IPS-NIHi7 (cell line): ENCODE results near the gene EIF3J.
"Not testable (repeated sequence)": the region's sequence is repeated elsewhere in the genome, so short reads cannot be mapped to it uniquely, and the experiment has no call there.

ENCODE experiments used
- DNase-seq: peaks from one replicate; pipeline ENCODE4 v3.0.0; 2012; ENCODE audit warnings: mixed read lengths; ENCODE audit errors: extremely low spot score

The EIF3J gene

DNA sequence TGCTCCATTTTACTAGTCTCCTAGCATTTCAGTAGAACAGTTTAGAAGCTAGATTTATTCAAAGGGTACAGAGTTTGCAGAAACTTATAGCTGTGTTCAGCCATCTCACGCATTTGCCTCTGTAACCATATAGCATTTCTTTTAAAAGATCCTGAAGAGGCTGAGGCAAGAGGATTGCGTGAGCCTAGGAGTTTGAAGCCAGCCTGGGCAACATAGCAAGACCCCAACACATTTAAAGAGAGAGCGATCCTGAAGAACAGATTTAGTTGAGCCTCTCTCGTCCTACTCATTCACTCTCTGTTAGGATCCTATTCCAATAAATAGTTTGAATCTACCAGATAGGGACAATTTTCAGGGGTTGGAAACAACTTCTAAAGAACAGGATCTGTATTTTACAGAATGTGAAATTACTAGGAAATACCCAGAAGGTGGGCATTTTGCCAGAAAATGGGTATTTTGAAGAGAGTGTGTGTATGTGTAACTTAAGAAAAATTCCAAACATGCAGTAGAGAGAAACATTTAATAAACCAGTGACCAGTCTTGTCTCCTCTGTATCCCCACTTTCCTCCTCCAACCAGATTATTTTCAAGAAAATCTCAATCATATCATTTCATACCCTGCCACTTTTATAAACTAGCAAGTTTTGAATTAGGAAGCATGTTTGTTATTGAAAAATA, 4.5 kb downstream of the EIF3J start:
- DNase-seq = no peak

DNA sequence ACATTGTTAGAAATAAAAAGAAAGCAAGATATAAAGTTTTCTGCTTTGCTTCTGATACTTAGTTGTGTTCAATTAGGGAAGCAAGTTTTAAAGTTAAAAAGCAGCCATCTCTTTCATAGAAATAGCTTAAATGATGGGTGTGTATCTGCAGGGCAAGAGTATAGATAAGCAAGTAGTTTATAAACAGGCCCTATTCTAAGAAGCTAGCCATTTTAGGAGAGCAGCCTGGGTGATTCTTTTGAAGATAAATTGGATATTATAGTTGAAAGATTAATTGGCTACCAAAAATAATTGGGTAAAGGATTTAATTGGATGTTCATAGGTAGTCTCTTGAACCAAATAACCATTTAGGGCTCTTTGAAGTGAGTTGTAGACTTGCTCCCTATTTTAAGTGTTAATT, 5.6 kb downstream of the EIF3J start:
- no peak for DNase-seq

DNA sequence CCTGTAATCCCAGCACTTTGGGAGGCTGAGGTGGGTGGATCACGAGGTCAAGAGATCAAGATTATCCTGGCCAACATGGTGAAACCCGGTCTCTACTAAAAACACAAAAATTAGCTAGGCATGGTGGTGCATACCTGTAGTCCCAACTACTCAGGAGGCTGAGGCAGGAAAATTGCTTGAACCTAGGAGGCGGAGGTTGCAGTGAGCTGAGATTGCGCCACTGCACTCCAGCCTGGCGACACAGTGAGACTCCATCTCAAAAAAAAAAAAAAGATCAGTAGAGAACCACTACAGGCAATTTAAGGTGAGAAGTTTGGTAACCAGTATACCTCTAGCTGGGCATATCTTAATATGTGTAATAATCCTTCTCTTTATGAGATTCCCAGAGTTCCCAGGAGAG, 7.8 kb downstream of the EIF3J start:
- DNase-seq = not testable (repeated sequence)

DNA sequence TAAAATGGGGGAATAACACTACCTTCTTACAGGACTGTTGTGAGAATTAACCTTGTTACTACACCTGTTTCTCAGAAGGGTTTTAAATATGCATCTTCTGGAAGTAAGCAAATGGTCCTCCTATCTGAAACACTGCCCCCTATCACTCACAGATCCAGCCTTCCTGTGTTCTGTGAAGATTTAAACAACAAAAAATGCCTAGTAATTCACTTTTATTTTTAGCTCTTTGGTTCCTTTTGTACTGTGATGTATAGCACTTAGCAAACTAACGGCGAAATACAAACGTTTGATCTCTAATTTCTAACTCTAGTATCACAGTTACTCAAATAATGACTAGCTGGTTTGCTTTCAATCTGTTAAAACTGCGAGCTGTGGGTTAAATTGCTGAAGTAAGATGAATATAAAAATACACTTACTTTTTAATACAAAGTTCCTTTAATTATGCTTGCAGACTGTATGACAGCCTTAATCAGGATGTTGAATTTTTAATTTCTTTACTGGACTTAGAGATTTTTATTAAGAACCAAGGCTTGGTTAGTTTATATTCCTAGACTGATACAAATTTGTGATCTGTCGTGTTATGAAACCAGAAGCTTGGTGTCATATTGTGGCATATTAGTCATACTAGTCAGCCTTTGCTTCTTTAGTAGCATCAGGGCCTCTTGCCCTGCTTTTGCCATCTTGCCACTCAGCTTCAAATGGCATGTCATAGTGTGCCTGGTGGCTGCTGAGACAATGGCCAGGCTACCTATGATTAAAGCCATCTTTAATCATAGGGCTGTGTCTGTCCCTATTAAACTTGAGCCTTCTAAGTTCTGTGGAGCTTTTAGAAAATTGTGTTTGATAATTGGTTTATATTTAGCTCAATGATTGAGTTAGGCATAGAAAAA, 9.2 kb downstream of the EIF3J start:
- peak; percentile 18 for DNase-seq

DNA sequence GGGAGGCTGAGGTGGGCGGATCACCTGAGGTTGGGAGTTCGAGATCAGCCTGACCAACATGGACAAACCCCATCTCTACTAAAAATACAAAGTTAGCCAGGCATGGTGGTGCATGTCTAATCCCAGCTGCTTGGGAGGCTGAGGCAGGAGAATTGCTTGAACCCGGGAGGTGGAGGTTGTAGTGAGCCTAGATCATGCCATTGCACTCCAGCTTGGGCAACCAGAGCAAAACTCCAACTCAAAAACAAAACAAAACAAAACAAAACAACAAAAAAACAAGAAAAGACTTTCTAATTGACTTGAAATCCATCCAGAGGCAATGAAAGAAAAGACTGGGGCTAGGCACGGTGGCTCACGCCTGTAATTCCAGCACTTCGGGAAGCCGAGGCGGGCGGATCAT, 12.2 kb downstream of the EIF3J start:
- DNase-seq = not testable (repeated sequence)

DNA sequence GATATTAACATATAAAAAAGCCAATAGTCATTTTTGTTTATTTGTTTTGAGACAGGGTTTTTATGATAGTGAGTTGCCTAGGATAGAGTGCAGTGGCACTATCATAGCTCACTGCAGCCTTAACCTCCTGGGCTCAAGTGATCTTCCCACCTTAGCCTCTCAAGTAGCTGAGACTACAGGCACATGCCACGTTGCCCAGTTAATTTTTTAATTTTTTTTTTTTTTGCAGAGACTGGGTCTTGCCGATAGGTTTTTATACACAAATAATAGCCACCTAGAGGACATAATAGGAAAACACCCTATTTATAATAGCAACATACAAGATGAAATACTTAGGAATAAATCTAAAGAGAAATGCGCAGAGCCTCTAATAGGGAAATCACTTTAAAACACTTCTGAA, 13.3 kb downstream of the EIF3J start:
- DNase-seq = no peak

DNA sequence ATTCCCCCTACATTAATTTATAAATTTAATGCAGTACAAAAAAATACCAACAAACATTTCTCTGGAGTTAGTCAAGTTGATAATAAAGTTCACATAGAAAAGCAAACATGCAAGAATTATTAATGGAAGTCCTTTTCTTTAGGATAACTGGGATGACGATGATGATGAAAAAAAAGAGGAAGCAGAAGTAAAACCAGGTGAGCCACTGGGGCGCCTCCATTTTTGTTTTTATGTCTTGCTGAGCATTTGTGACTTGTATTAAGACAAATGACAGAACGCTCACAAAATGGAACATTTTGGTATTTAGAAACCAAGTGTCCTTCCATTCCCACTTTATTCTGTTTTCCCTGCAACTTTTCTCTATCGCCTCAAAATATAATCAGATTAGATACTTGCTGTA, 13.8 kb downstream of the EIF3J start:
- DNase-seq = no peak

DNA sequence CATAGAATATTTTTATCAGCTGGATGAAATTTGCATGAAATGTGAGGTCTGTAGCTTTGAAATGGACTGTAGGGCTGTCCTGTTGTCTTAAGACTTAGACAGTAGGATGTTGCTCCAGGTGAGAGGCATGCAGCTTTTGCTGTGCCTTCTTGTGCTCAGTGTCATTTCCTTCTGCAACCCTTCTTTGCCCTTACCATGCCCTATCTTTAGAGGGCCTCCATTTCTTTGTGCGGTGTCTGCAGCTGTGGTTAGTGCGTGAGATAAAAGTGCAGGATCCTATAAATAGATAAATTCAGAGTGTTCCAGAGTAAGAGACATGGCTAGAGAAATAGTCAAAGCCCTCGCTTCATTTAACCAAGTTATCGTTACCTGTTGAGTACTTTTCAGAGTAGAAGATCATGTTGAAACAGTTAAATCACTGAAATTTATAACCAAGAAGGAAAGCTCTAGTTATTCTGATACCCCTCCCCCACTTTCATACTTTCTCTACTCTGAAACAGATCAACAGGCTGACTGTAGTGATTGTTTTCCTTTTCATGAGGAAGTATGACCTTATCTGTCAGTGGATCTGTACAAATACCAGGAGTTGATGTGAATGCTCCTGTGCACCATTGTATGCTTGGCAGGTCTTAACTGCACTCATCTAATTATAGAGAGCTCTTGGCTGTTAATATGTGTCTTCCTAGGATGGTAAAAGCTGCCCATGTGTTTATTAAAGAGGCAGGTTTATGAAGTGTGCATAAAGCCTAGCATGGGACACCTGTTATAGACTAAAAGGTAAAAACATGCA, 18.2 kb downstream of the EIF3J start:
- no peak for DNase-seq

DNA sequence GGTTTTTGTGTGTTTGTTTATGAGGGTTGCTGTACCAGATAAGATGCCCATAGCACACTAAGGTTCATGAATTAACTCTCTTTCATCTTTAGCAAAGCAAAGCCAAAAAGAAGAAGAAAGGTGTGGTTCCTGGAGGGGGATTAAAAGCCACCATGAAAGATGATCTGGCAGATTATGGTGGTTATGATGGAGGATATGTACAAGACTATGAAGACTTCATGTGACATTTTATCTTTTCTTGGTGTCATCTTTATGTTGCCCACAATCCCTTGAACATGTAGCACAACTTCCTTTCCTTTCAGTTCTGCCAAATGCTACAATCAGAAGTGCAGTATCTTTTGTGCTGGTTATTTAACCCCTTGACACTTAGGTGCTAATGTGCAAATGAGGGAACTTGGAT, 24.0 kb downstream of the EIF3J start:
- not testable (repeated sequence) for DNase-seq

DNA sequence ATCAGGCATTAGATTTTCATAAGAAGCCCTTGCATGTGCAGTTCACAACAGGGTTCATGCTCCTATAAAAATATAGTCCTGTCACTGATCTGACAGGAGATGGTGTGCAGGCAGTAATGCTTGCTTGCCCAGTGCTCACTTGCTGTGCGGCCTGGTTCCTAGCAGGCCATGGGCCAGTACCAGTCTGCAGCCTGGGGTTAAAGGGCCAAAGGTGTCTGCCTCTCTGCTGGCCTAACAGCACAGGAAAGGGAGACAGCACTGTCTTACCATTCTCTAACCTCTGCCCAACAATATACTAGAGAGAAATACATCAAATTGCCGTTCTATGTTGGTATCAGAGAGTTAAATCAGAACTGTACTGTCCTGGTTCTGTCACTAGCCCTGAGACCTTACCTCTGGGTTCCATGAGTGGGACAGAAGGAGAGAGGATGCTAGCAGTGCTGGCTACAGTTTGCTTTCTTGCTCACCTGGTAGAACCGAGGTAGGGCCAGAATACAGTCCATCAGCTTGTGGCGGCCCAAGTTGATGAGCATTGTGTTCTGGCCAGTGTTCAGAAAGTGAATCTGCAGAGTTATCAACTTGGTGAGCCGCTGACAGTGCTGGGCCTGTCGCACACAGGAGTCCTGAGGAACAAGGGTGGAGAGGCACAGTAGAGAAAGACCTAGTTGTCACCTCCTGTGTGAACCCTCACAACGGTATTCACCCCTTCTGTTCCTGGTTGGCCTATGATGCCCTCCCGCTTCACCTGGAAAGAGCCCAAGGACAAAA, 28.6 kb downstream of the EIF3J start:
- DNase-seq = no peak

DNA sequence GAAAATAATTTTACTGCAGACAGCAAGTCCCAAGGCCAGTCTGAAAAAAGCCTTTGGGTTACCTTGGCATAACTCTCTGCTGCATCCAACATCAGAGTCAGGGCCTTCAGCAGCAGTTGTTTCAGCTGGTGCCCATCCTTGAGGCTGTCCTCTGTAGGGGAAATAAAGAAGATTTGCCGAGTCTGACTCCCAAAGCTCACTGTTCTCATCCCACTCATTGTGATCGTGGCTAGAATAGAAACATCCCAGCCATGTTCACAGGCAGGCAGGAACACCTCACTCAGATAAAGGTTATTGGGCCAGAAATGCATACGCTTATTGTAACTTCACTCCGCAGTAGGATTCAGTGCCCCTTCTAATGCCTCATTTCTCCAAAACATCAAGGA, 29.2 kb downstream of the EIF3J start:
- no peak for DNase-seq

DNA sequence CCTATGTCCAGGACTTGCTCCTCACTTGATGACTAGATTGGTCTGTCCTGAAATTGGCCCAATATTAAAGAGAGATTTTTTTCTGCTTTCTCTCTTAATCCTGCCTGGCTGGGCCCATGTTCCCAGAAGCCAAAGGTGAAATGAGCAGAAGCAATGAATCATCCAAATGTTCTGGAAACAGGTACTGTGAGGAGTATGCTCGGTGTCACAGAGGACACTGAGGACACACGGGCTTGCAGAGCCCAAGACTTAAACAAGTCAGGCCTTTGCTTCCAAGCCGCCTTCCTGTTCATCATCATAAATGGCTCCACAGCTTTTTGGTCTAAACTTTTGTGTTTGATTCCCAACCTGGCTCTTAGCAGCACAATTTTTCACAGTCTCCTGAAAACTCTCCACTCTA, 31.4 kb downstream of the EIF3J start:
- no peak for DNase-seq

DNA sequence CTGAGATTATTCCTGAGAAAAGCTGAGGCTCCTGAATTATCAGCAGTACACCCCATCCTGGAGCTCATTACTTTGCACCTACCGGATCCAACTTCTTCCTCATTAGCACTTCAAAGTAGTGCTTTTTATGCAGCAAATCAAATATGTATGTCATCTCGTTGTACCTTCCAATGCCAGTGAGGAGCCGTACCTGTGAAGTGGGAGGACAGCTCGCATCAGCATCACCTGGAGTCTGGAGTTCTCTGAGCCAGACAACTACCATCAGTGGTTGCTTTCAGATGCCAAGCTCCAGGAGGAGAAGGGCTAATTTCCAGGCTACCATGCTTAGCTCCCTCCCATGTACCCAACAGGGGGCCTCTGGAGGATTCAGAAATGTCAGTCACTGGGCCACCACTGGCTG, 32.4 kb downstream of the EIF3J start:
- DNase-seq = no peak

DNA sequence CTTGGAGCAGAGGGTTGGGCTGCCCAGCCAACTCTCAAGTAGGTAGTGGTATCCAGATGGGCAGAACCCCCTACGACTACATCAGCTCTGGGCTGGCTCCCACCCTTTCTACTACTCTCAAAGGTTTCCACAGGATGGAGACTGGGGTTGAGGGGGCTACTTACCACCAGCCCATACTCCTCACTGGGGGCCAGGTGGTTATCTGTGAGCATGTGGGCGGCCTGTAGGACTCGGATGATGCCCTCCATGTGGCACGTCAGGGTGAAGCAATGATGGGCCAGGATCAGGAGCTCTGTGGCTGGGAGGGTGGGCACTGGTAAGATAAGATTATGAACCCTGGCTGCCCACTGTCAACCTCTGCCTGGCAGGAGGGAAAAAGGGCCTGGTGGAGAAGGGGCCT, 33.4 kb downstream of the EIF3J start:
- DNase-seq = no peak

DNA sequence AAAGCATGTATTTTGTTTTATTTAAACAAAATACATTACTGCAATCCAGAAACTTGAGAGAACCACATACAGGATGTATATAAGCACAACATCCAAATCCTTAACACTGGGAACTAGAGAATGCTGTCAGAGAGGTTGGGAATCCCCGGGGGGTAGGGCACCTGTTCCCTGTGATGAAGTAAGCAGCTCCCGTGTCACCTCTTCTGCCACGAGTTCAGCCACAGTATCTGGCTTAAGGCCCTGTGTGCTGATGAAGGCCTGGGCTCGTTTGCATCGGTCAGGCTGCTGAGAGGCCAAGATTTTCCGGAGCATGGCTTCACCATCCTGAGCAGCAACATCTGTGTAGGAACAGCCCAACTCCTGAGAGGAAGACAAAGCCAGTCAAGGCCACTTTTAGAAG, 36.4 kb downstream of the EIF3J start:
- DNase-seq = no peak

DNA sequence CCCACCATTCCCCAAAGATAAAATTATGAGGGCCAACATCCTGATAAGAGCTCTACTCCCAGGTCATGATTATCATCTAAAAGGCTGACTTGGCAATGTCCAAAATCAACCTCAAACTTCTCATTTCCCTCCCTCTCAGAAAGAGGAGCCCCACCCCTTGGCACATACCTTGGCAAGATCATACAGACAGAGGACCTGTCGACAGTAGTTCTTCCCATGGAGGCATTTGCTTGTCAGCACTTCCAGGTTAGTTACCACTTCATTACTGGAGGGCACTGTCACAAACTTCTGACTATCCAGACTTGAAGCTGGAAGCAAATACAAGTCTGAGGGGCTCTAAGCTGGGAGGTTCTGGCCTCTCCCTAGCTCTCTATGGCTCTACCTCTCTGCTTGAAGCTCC, 37.8 kb downstream of the EIF3J start:
- DNase-seq = no peak

DNA sequence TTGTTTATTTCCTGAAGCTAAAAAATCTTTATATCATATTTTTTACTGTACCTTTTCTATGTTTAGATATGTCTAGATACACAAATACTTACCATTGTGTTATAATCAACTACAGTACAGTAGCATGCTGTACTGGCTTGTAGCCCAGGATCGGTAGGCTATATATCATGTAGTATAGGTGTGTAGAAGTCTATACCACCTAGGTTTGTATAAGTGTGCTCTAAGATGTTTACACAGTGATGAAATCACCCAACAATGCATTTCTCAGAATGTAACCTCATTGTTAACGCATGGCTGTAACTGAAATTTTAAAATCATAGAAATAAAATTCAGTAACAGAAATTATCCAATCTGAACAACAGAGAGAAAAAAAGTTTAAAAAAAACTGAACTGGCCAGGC, 43.2 kb downstream of the EIF3J start:
- DNase-seq = no peak

DNA sequence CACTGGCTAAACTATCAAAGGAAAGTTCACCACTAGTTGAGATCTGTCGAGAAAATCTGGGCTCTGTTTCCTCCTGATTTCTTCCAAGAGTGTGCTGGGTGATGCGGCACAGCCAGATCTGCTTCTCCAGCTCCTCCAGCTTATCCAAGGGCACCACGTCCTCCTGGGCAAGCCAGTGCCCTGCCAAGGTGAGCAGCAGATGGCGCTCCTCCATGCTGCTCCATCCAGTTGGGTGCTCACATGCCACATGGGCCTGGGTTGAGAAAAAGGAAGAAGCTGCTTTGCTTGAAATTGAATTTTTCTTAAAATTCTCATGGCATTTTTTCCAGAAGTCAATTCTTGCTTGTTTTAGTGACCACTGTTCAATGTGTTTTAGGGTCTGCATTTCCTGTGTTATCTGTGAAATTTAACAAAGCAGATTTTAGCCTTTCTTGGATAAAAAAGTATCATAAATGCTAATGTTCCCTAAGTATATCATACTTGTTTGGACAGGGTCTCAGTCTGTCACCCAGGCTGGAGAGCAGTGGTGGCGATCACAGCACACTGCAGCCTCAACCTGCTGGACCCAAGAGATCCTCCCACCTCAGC, 47.3 kb downstream of the EIF3J start:
- peak; percentile 59 for DNase-seq

DNA sequence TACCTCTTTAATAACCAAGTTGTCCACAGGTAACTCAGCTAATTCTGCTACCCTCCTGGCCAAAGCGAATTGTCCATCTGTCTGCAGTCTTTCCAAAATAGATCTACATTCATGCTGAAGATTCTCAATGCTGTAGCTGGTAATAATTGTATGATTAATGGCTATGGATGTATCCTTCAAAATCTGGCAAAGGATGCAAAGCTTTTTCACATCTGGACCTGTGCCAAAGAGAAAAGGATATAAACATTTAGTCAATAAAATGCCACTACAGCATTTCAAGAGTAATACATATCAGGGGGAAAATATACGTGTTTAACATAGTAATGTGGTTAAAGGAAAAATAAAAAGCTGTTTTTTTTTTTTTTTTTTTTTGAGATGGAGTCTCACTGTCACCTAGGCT, 48.7 kb downstream of the EIF3J start:
- DNase-seq = no peak

DNA sequence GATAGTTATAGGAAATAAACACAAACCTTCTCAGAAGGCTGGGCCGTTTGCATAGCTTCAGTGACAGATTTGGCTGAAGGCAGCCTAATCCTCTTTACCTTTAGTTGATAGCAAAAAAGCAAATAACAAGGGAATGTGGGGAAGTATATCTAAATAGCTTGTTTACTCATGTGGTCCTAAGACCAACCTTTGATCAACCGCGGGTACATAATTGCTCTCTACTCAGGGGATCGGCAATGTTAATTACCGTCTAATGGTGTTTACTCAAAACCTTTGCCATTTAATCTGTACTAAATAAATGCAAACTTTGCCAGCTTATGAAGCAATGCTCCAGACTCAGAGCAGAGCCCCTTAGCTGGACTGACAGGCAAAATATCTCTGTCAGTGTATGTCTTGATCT, 51.6 kb downstream of the EIF3J start:
- no peak for DNase-seq

DNA sequence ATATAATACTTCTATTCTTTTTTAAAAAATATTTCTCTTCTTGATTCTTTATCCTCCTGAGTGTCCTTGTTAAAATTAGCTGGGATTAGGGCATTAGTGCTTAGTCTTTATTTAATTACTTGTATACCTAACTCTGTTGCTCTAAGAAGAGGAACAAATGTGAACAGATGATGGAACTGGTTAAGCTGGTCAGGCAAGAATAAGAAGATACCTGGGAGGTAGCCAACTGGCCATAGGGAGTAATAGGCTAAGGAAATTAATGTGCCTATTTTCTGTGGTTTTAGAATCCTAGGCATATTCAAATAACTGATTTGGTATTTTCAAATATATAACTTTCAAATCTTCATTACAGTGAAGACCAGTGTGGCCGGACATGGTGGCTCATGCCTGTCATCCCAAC, 54.4 kb downstream of the EIF3J start:
- DNase-seq = no peak
